OCI-LY7 (cell line): ENCODE measurements around the gene PTPRJ. TPM values are rescaled to one million over a fixed set of nuclear protein-coding genes. Genes with fewer than 3 reads are reported as not detected.

ENCODE experiments used
- BruUV-seq: library from RNA; stranded (reverse); fragments of 400-500 nt; replicated peaks from 2 replicates; lab custom pipeline; 2021; lab: Mats Ljungman, UMichigan
- CTCF ChIA-PET: fragments of 300-600 bp; sonication (Branson Sonifier 250); formaldehyde crosslinking; loops from one replicate; lab custom pipeline; 2022; ENCODE audit warnings: antibody characterized with exemption; ENCODE audit not compliant: unreplicated experiment; lab: Charles Lee
- POLR2A ChIA-PET: fragments of 300-600 bp; sonication (Branson Sonifier 250); formaldehyde crosslinking; loops from one replicate; lab custom pipeline; 2022; ENCODE audit warnings: antibody characterized with exemption; lab: Charles Lee
- DNase-seq: peaks from one replicate; pipeline ENCODE4 v3.0.0-alpha.2; 2015; ENCODE audit warnings: low spot score
- H2AFZ ChIP-seq: fragments of 200-600 bp; sonication (generic), shearing (Covaris generic); 2 replicates; pipeline ENCODE4 v1.6.1; 2014; ENCODE audit warnings: mild to moderate bottlenecking, antibody characterized with exemption, low read length, moderate library complexity
- H3K27ac ChIP-seq: fragments of 200-600 bp; sonication (generic); 2 replicates; pipeline ENCODE4 v1.5.1; 2014; ENCODE audit warnings: mixed run types, low read depth, mild to moderate bottlenecking, moderate library complexity, low read length, inconsistent platforms; ENCODE audit not compliant: poor library complexity, severe bottlenecking
- H3K36me3 ChIP-seq: fragments of 200-600 bp; sonication (generic); 2 replicates; pipeline ENCODE4 v1.6.1; 2014; ENCODE audit warnings: mild to moderate bottlenecking, antibody characterized with exemption, low read length, moderate library complexity, mixed read lengths; ENCODE audit not compliant: insufficient read depth
- H3K4me1 ChIP-seq: fragments of 200-600 bp; sonication (generic); 2 replicates; pipeline ENCODE4 v1.5.1; 2014; ENCODE audit warnings: mild to moderate bottlenecking, low read length; ENCODE audit not compliant: insufficient read depth, poor library complexity, severe bottlenecking
- H3K4me2 ChIP-seq: fragments of 200-600 bp; sonication (generic); 2 replicates; pipeline ENCODE4 v1.6.1; 2014; ENCODE audit warnings: mild to moderate bottlenecking, low read length
- H3K4me3 ChIP-seq: fragments of 200-600 bp; sonication (generic); 2 replicates; pipeline ENCODE4 v1.5.1; 2014; ENCODE audit warnings: mild to moderate bottlenecking, low read depth, low read length; ENCODE audit not compliant: poor library complexity, severe bottlenecking
- H3K79me2 ChIP-seq: fragments of 200-600 bp; sonication (generic); 2 replicates; pipeline ENCODE4 v1.6.1; 2016; ENCODE audit warnings: low read depth, mild to moderate bottlenecking, low read length, moderate library complexity, mixed read lengths; ENCODE audit not compliant: insufficient read depth
- H3K9me2 ChIP-seq: fragments of 200-600 bp; sonication (generic); 2 replicates; pipeline ENCODE4 v1.6.1; 2016; ENCODE audit warnings: mild to moderate bottlenecking, low read length, mixed read lengths; ENCODE audit not compliant: insufficient read depth
- H3K9me3 ChIP-seq: fragments of 200-600 bp; sonication (generic); 2 replicates; pipeline ENCODE4 v1.6.1; 2014; ENCODE audit warnings: mild to moderate bottlenecking, mixed run types, low read length, mixed read lengths
- H4K20me1 ChIP-seq: fragments of 200-600 bp; sonication (generic); 2 replicates; pipeline ENCODE4 v1.6.1; 2014; ENCODE audit warnings: mild to moderate bottlenecking, antibody characterized with exemption, low read length, moderate library complexity, mixed read lengths; ENCODE audit not compliant: insufficient read depth
- CTCF ChIP-seq: fragments of 200-600 bp; sonication (generic); conservative IDR thresholded peaks from 2 replicates; pipeline ENCODE4 v1.5.1; 2014; ENCODE audit warnings: mild to moderate bottlenecking, antibody characterized with exemption, low read length, moderate library complexity, mixed read lengths
- EZH2phosphoT487 ChIP-seq: fragments of 200-600 bp; sonication (generic); IDR thresholded peaks from 2 replicates; pipeline ENCODE4 v1.6.1; 2018; ENCODE audit warnings: low read depth, borderline replicate concordance, mild to moderate bottlenecking, mixed run types, antibody characterized with exemption, low read length, moderate library complexity, mixed read lengths
- intact Hi-C: fragments of 100-400 bp; cut with micrococcal nuclease; formaldehyde crosslinking; loops from one replicate; pipeline ENCODE4 v1.10.0; 2022; ENCODE audit not compliant: unreplicated experiment
- total RNA-seq, 2 experiments: library from RNA; depleted of rRNA in 1 of 2; stranded (reverse); fragments of >200 nt in 1 of 2; shearing (Covaris generic) in 1 of 2; gene quantifications; 2 replicates each; pipeline ENCODE4 v1.2.3, GENCODE V29; 2014 to 2022

PTPRJ gene
- total RNA-seq, 2 experiments from 2014 or later: 5.4 to 28.3 TPM

- CTCF ChIA-PET: no interaction called here
- DNase-seq: no peak
- peaks cover 29% of the 10 kb centered on the region; the same call in 1 of the 2 replicates for H3K79me2 ChIP-seq
- no peaks in the 10 kb centered on the region for H3K9me2 ChIP-seq
- H3K4me1 ChIP-seq: peaks cover 88% of the 10 kb centered on the region
- no peaks in the 10 kb centered on the region for H3K9me3 ChIP-seq
- no peaks in the 10 kb centered on the region for H4K20me1 ChIP-seq
- H2AFZ ChIP-seq: no peak overlapping the region
- peaks cover 15% of the 10 kb centered on the region for H3K36me3 ChIP-seq
- TSS peak; percentile 9 for BruUV-seq
- H3K4me2 ChIP-seq: peak overlapping the region; percentile 77
- TF ChIP-seq EZH2phosphoT487 (no peak), CTCF (no peak)
- intact Hi-C loops: loop anchor here (5.0 kb wide), 1 partner anchor 183 kb away; no protein-coding TSS in a partner anchor
- H3K27ac ChIP-seq: no peak overlapping the region
- no peak overlapping the region for H3K4me3 ChIP-seq
- POLR2A ChIA-PET: interaction anchor here (0.9 to 5.3 kb wide), 5 partner anchors 9 to 30 kb away, joined by 3 to 36 read pairs (median 9); no protein-coding TSS in a partner anchor
These were observed 54.8 kb downstream of the PTPRJ start for GRCh38 chr11:48034926-48035871.

GRCh38 chr11:48036011-48036410, 55.7 kb downstream of the PTPRJ start:
- CTCF ChIA-PET: no interaction called here
- POLR2A ChIA-PET: interaction anchor here (0.5 to 1.0 kb wide), 4 partner anchors 11 to 1202 kb away, joined by 3 to 5 read pairs (median 4); no protein-coding TSS in a partner anchor
- Histone ChIP-seq H2AFZ (no peak overlapping the region), H3K36me3 (peaks cover 18% of the 10 kb centered on the region), H3K79me2 (peaks cover 26% of the 10 kb centered on the region; the same call in 1 of the 2 replicates), H3K9me2 (no peaks in the 10 kb centered on the region), H3K4me3 (no peak overlapping the region), H3K27ac (no peak overlapping the region), H3K4me1 (peaks cover 85% of the 10 kb centered on the region), H3K9me3 (no peaks in the 10 kb centered on the region), H4K20me1 (no peaks in the 10 kb centered on the region), H3K4me2 (peak overlapping the region; percentile 77)
- no peak for DNase-seq
- BruUV-seq: no TSS peak
- intact Hi-C loops: loop anchor here (5.0 kb wide), 1 partner anchor 184 kb away; no protein-coding TSS in a partner anchor
- no peak for TF ChIP-seq EZH2phosphoT487
- TF ChIP-seq CTCF: no peak
